GM21529 (cell line): Measurements from ENCODE around the gene HEATR5B.
A peak's percentile ranks its signal among the peaks of the same experiment; 100 is the strongest.

Source experiments
- ATAC-seq: cut with Tn5 transposase; IDR thresholded peaks from one replicate; pipeline ENCODE4 v1.9.1; 2021; ENCODE audit not compliant: unreplicated experiment

The HEATR5B gene

GRCh38 chr2:37083873-37084794, at the start of gene HEATR5B, which contains the start of gene GPATCH11:
HEATR5B (minus strand) TSS chr2:37084372; CDS start chr2:37083414, 958 bp downstream.
GPATCH11 (plus strand) TSS chr2:37084518; CDS start chr2:37088382, 3,864 bp downstream.
- peak; percentile 82 for ATAC-seq

- no peak for ATAC-seq
Measured at GRCh38 chr2:37132914-37133313, 48.7 kb upstream of the HEATR5B start.

GRCh38 chr2:37125416-37125815, 41.2 kb upstream of the HEATR5B start:
- ATAC-seq = no peak

GRCh38 chr2:37119157-37119556, 35.0 kb upstream of the HEATR5B start:
- ATAC-seq = no peak

GRCh38 chr2:37117566-37117965, 33.4 kb upstream of the HEATR5B start:
- no peak for ATAC-seq

- no peak for ATAC-seq
Measured at GRCh38 chr2:37111958-37112357, 27.8 kb upstream of the HEATR5B start.

GRCh38 chr2:37110306-37111212, 26.4 kb upstream of the HEATR5B start:
- ATAC-seq = no peak

- ATAC-seq = no peak
Measured at GRCh38 chr2:37109523-37109922, 25.4 kb upstream of the HEATR5B start.

- no peak for ATAC-seq
Measured at GRCh38 chr2:37105150-37105549, 21.0 kb upstream of the HEATR5B start.

- no peak for ATAC-seq
Measured at GRCh38 chr2:37104178-37104577, 20.0 kb upstream of the HEATR5B start.

GRCh38 chr2:37102588-37102987, 18.4 kb upstream of the HEATR5B start:
- no peak for ATAC-seq

GRCh38 chr2:37100054-37100453, 15.9 kb upstream of the HEATR5B start:
- ATAC-seq = no peak

GRCh38 chr2:37098416-37099118, 14.4 kb upstream of the HEATR5B start:
- ATAC-seq = no peak

- ATAC-seq = no peak
Measured at GRCh38 chr2:37096568-37096967, 12.4 kb upstream of the HEATR5B start.

GRCh38 chr2:37091873-37092272, 7.7 kb upstream of the HEATR5B start:
- peak; percentile 54 for ATAC-seq

- peak; percentile 83 for ATAC-seq
Measured at GRCh38 chr2:37090019-37090477, 5.9 kb upstream of the HEATR5B start.

- no peak for ATAC-seq
Measured at GRCh38 chr2:37085731-37086147, 1.6 kb upstream of the HEATR5B start.

- no peak for ATAC-seq
Measured at GRCh38 chr2:37084797-37085196, 625 bp upstream of the HEATR5B start.

GRCh38 chr2:37080689-37081088, 3.5 kb downstream of the HEATR5B start:
- no peak for ATAC-seq

- no peak for ATAC-seq
Measured at GRCh38 chr2:37080266-37080665, 3.9 kb downstream of the HEATR5B start.

- no peak for ATAC-seq
Measured at GRCh38 chr2:37070931-37071330, 13.2 kb downstream of the HEATR5B start.
